Smooth muscle cell of the coronary artery (primary cell): Measurements from ENCODE around the gene BRD9. TPM values are rescaled to one million over a fixed set of nuclear protein-coding genes. Genes with fewer than 3 reads are reported as not detected.

Source experiments
- total RNA-seq: library from RNA; depleted of rRNA; stranded (reverse); fragments of >200 nt; gene quantifications from 2 replicates; pipeline ENCODE4 v1.2.3, GENCODE V29; 2014; ENCODE audit warnings: low replicate concordance

BRD9 gene
- 38.9 and 46.9 TPM in 2 replicates for total RNA-seq

GRCh38 chr5:892394-893136 is at the start of gene BRD9, which contains the start of gene TRIP13:
BRD9 (minus strand) TSS chr5:892801; CDS start chr5:892657, 144 bp downstream.
TRIP13 (plus strand) TSS chr5:892884; CDS start chr5:892999, 115 bp downstream.

GRCh38 chr5:850511-851006 is 42.0 kb downstream of the BRD9 start, which contains the start of gene ZDHHC11:
ZDHHC11 (minus strand) TSS chr5:850986; CDS start chr5:850602, 384 bp downstream.

Other genes starting within 250 kb of the BRD9 start
- under 0.01 and 0.38 TPM in 2 replicates for gene TPPP, start 199.4 kb downstream of the BRD9 start, total RNA-seq
- 0.12 TPM in 1 of 2 replicates, not detected in the other for gene ZDHHC11B, start 108.1 kb downstream of the BRD9 start, total RNA-seq
- 0.94 and 1.3 TPM in 2 replicates for gene ZDHHC11, start 41.8 kb downstream of the BRD9 start, total RNA-seq
- gene TRIP13, start 83 bp upstream of the BRD9 start, total RNA-seq = 1.1 and 10.8 TPM in 2 replicates
- gene NKD2, start 116.0 kb upstream of the BRD9 start, total RNA-seq = 0.70 and 12.5 TPM in 2 replicates
- 11.1 and 23.3 TPM in 2 replicates for gene SLC12A7, start 219.3 kb upstream of the BRD9 start, total RNA-seq